GM19043 (cell line): ENCODE data around the gene KRTAP10-3.
"Not testable (repeated sequence)": the region's sequence is repeated elsewhere in the genome, so short reads cannot be mapped to it uniquely, and the experiment has no call there.

Source experiments
- ATAC-seq: cut with Tn5 transposase; IDR thresholded peaks from one replicate; pipeline ENCODE4 v1.9.1; 2021; ENCODE audit warnings: low read depth; ENCODE audit not compliant: unreplicated experiment

The KRTAP10-3 gene

DNA sequence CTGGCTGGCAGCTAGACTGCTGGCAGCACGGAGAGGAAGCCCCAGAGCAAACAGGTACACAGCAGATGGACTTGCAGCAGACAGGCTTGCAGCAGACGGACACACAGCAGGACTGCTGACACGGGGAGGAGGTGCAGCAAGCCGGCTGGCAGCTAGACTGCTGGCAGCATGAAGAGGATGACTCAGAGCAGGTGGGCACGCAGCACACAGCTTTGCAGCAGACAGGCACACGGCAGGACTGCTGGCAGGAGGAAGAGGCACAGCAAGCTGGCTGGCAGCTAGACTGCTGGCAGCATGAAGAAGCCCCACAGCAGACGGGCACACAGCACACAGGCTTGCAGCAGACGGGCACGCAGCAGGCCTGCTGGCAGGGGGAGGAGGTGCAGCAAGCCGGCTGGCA lies 7.8 kb downstream of the KRTAP10-3 start:
- no peak for ATAC-seq

DNA sequence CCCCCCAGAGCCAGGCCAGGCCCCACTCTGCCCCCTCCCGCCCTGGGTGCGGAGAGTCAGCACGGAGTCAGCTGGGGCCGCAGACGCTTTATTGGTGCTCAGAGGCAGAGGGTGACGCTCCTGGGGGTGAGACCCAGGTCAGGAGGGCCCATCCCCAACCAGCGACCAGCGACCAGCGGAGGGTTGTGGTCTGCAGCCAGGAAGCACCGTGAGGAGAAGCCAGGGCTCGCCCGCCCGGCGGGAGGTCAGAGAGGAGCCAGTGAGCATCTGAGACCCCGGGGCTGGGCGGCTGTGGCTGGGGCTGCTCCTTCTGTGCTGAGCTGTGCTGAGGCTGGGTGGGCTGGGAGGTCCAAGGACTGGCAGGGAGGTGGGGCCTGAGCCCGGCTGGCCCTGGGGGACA lies 8.3 kb downstream of the KRTAP10-3 start:
- ATAC-seq = not testable (repeated sequence)

DNA sequence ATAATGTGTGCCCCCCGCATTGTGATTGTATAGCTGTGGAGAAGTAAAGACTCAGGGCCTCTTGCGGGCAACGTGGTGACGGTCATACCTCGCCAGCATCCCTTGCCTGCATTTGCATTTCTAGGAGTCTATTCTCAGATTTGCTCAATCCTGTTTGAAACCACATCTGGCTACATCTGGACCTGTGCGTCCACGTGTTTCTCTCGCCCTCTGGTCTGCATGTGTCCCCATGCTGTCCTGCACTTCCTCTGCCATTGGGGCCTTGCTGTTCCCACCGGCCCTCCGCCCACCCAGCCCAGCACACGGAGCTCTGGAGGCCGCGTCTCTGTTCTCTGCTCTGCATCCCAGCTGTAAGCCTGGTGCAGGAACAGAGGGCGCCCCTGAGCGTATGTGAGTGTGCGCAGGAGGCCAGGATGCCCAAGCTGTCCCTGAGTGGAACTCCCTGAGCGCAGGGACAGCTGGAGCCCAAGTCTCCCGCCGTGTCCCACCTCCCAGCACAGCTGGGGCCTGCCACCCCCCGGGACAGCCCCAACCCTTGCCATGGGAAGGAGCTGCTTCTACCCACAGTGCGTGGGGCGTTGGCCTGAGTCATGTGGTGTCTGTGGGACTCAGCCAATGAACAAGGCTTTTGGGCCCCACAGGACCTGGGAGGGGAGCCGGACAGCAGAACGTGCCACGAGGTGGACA lies 8.9 kb downstream of the KRTAP10-3 start:
- ATAC-seq = no peak

DNA sequence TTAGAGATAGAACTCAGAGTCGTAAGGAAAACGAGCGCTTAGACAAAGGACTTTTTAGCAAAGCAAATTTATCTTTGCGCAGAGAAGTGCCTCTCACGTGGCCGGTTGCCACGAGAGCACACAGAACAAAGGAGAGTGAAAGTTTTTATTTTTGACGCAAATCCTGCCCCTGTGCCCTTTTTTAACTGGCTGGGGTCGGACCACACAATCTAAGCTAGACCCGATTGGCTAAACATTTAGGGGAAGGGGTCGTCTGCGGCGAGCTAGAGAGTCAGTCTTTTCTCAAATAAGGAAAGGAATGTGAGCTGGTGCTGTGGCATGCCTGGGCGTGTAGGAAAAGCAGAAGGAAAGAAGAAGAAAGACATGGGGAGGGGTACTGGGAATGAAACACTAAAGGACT lies 9.7 kb downstream of the KRTAP10-3 start:
- ATAC-seq = no peak

DNA sequence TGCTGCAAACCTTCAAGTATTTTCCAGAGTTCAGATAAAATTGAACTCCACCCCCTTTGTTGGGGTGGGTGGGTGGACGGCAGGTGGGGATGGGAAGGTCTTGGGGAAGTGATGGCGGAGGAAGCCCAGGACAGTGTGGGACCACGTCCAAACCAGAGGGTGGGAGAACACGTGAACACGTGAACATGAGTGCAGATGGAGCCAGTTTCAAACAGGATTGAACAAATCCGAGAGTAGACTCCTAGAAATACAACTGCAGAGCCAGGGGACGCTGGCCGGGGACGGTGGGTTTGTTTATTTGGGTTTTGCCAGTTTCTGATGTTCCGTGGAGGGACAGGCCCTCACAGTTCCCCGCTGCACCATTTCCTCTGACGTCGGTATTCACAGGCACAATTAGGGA lies 10.2 kb downstream of the KRTAP10-3 start:
- ATAC-seq = no peak

DNA sequence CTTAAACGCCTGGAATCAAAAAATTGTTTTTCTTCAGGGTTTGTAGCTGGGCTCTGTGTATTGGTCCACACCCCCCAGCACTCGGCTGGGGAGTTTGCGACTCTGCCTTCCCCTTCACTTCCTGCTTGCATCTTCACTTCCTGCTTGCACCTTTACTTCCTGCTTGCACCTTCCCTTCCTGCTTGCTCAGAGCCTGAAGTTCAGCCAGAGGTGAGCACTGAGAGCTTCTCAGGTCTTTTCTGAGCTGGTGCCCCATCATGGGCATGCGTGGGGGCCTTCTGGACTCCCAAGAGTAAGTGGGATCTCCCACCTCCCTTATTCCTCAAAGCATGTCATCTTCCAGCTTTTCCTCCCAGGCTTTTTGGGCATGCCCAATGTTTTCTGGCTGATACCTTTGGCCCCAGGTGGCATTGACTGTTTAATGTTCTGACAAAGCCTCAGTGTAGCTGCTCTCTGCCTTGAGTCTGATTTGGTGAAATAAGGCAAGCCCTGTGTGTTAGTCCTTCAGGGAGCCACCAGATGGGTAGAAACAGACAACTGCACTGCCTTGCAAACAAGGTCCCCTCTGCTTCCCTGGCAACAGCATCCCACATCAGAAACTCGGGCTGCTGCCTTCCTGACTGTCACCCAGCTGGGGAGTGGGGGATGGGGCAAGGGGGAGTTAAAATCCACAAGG lies 10.8 kb downstream of the KRTAP10-3 start:
- no peak for ATAC-seq

DNA sequence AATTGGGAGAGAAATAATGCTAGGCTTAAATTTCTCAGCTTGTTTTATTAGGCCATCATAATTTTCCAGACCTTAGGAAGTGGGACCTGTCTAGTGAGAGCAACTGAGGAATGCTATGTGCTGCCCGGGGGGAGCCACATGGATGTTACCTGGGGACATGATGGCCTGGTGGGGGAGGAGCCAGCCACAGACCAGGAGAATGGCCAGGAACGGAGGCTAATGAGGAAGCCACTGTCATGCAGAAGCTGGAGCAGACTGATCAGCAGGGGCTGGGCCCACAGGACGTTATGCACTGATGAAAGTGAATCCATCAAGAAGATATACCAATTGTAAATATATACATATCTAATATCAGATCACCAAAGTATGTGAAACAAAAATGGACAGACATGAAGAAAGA lies 14.0 kb downstream of the KRTAP10-3 start:
- no peak for ATAC-seq

DNA sequence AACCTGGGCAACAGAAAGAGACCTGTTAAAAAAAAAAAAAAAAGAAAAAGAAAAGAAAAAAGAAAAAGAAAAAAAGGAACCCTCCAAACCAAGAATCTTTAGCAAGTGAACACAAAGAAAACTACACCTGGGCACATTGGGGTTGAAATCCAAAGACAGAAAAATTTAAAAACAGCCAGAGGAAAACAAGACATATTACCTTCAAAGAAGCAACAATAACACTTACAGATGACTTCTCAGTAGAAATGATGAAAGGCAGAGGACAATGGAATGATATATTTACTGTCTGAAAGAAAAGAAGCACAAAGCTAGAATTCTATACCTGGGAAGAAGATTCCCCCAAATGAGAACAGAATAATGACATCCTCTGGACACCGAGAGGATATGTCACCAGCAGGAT lies 15.9 kb downstream of the KRTAP10-3 start:
- ATAC-seq = no peak

DNA sequence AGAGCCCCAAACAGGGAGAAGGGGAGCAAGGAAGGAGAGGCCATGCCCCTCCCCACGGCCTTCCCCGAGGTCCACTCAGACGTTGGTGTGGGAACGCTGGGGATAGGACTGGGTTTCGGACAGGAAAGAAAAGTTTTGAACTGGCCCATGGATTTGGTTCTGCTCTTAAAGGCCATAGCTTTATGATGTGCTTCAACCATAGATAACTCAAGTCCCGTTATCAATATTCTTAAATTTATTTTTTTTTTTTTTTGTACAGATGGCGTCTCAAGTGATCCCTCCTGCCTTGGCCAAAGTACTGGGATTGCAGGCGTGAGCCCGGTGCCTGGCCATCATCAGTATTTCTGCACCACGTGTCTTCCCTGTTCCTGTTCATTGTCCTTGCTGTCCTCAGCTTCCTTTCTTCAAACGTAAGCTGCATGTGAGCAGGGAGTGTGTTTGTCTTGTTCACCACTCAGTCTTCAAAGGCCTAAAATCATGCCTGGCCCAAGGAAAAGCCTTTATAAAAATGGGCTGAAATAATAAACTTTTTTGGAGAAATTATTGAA lies 17.8 kb downstream of the KRTAP10-3 start:
- ATAC-seq = no peak

DNA sequence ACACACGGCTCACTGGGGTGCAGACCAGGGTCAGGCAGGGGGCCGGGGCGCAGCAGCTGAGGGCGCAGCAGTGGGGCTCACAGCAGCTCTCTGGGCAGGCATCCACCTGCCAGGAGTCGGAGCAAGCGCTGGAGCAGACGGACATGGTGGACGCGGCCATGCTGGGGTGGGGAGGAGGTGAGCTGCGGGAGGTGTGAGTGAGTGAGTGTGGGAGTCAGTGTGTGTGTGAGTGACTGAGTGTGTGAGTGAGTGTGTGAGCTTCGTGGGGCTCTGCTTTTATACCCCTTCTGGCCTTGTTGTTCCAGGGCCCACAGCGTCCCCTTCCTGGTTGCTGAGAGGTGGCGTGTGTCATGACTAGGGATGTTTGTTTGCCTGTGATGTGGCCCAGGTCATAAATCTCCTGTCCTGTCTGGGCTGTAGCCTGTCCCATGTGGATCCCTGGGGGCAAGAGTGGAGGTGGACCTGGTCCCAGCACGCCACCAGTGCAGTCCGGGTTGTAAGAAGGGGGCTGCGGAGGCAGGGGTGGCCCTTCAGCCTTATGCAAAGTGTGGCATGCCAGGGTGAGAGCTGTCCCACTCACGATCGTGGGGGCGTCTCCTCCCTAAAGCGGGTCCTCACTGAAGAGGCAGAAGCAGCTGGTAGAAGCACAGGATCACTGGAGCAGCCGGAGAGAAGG lies 18.5 kb downstream of the KRTAP10-3 start, which contains the start of gene KRTAP10-1:
Gene KRTAP10-1, minus strand, starts transcription at position 205 of the 676 bp plus-strand sequence. Its CDS starts 45 bp downstream, at position 160.
- ATAC-seq = no peak

DNA sequence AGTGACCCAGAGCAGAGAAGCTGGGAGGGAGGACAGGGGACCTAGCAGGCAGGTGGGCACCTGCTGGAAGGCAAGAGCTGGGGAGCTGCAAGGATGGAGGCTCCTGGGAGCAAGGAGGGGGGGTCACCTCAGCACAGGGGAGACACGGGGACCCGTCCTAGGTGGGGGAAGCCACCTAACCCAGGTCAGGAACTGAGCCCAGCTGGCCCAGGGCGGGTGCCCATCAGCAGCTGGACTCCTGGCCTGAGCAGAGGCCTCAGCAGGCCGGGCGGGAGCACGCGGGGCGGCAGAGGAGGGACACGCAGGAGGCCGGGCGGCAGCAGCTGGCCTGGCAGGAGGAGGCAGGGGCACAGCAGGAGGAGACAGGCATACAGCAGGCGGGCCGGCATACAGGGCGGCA lies 19.5 kb downstream of the KRTAP10-3 start:
- ATAC-seq = no peak

DNA sequence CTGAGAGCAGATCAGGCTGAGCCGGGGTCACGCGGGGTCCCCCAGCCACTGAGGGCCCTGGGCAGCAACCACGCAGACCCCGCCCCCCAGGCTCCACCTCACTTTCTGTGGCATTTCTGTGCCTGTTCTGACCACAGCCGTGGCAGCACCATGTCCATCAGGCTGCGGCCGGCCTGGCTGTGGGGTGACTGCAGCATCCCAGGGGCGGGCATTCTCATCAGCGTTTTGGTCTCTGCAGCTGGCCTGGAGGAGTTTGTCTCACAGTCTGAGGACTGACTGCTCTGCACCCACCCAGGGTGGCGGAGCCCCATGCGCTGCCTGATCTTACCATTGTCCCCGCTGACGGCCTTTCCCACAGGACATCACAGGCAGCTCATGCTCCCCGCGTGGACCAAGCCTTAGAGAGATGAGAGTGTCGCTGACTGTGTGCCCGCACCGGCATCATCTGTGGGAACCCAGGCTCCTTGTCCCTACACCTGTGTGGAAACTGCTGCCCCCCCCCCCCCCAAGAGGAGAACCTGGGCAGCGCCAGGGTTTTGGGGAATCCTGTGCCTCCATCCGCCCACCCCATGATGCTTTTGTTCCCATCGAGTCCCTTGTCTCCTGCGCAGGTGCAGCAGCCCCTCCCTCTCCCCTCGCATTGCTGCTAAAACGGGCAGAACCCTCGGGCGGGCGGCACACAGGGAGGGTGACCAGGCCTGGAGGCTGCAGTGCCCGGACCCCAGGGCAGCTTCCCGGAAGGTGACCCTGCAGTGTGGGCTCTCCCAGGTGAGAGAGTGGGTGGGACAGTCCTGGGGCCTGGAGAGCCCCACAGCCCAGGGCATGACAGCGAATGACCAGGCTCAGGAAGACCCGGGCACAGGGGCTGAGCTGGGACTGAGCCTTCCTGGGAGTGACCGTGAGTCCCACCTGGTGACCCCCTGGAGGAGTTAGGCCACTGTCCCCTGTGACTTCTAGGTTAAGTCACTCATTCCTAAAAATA lies 20.4 kb downstream of the KRTAP10-3 start:
- ATAC-seq = no peak

DNA sequence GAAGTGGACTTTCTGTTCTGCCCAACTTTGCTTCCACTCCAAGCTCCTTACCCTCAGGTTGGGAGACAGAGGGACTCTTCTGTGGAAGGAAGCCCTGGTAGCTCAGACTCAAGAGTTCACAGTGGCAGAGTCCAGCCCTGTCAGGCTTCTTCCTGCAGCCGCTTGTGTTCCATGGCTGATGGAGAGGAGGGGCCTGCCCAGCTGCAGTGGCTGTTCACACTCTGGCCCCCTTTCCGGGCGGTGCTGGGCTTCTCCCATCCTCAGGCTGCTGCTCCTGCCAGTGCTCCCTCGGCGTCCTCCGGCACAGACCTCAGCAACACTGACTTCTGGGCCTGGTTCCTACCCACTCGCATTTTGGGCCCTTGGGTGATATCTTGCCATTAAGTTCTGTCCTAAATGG lies 22.6 kb downstream of the KRTAP10-3 start:
- ATAC-seq = no peak

DNA sequence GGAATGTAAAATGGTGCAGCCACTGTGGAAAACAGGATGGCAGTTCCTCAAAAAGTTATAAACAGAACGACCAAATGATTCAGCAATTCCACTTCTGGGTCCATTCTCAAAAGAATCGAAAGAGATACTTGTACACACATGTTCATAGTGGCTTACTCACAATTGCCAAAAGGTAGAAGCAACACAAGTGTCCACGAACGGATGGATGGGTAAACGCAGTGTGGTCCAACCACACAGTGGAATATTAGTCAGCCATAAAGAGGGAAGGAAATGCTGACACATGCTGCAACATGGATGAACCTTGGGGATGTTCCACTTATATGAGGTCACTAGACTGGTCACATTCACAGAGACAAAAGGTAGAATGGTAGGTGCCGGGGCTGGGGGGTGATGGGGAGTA lies 23.9 kb downstream of the KRTAP10-3 start:
- no peak for ATAC-seq

DNA sequence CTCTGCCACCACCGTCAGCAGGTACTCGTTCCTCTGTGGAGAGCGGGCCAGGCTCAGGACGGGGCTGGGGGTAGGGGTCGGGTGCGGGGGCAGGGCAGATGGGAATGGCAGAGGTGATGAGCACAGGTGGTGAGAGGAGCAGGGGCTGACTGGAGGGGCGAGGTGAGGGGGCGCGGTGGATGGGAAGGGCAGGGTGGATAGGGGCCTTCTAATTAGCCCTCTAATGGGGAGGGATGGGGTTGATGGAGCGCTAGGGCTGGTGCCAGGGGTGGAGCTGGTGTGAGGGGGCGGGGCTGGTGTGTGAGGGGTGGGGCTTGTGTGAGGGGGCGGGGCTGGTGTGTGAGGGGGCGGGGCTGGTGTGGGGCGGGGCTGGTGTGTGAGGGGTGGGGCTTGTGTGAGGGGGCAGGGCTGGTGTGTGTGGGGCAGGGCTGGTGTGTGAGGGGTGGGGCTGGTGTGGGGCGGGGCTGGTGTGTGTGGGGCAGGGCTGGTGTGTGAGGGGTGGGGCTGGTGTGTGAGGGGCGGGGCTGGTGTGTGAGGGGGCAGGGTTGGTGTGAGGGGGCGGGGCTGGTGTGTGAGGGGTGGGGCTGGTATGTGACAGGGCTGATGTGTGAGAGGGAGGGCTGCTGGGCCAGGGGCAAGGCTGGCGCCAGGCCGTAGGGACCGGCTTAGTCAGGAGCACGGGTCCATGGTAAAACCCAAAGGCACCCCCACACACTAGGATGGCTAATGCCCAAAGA lies 24.5 kb downstream of the KRTAP10-3 start:
- no peak for ATAC-seq

DNA sequence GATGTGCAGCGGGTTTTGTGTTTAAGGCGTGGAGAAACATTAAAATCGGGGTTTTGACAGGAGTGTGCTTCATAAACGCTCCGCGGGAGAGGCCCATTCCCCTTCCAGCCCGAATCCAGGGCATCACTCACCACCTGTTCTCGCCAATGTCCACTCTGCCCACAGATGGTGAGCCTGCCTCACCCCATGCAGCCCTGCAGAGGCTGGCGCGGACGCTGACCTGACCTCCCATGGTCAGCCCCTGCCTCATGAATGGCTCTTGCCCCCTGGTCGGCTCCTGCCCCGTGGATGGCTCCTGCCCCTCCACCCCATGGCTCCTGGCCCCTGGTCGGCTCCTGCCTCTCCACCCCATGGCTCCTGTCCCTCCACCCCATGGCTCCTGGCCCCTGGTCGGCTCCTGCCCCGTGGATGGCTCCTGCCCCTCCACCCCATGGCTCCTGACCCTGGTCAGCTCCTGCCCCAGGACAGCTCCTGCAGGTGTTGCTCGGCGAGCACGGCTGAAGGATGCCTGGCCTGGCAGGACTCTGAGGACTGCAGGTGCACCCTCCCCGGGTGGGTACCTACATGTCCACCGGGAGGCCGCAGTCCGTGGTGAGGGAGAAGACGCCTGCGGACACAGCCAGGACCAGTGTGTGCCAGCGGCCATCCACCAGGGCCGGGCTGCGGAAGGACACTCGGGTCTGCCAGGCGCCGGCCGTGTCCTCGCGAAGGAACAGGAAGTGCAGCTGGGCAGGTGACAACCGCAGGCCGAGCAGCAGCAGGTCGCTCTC lies 25.3 kb downstream of the KRTAP10-3 start:
- ATAC-seq = no peak

DNA sequence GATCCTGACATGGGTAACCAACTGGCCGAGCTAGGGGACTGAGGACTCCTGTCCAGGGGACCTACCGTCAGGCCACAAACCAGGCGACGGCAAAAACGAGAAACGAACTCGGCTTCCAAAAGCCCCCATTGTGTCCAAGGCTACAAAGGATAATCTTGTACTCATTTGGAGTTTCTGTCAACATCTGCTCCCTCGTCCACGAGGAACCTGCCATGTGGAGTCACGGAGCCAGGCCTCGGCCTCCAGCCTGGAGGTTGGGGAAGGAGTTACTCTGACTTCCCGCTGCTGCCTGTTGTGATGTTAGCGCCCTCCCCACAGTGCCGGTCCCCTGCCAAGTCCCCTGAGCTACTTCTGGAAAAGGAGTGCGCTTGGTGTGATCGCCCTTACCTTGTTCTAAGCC lies 25.9 kb downstream of the KRTAP10-3 start:
- no peak for ATAC-seq

DNA sequence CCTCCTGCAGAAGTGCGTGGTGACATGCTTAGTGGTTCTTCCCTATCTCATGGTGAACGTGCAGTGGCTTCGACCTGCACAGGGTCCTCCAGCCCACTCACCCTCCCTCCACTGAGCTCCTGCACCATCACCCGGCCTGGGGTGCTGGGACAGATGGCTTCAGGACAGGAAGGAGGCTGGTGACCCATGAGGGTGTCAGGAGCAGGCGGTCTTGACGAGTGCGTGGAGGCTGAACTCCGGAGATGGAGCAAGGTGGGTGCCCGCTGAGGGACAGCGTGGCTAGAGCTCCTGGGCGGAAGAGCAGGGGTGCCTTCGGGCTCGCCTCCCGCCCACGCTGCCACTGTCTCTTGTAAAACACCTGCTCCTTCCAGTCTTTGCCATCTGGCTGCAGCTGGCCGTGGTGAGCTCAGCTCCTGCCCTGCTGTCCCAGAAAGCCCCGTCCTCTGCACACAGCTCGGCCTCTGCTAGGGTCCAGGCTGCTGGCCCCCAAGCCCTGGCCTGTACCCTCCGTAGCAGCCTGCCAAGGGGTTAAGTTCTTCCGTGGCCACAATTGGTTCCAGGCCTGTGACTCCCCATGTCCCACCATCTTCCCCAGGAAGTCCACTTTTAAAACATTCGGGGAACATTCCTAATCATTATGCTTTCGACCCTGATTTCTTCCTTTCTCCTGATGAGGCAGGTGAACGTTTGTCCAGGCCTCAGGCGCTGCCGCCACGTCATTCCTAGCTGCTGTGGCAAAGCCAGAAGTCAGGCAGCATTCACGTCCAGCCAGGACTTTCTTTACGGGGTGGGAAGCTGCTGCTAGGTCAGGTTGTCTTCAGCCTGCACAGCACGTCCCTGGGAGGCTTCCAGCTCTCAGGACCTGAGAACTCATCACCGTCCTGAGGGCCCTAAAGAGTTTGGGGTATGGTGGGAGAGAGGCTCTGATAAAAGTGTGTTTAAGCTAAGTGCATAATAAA lies 26.7 kb downstream of the KRTAP10-3 start:
- ATAC-seq = no peak
